HepG2 (cell line): ENCODE results near the gene VPS9D1. TPM values are rescaled to one million over a fixed set of nuclear protein-coding genes. Genes with fewer than 3 reads are reported as not detected.

ENCODE experiments used
- ARHGAP35 ChIP-seq: sonication (generic); formaldehyde crosslinking; IDR thresholded peaks from 2 replicates; pipeline ENCODE4 v1.9.0; 2022; ENCODE audit warnings: mild to moderate bottlenecking, inconsistent platforms, moderate library complexity, missing genetic modification reagents, borderline replicate concordance
- DPF2 ChIP-seq: sonication (generic); formaldehyde crosslinking; IDR thresholded peaks from 2 replicates; pipeline ENCODE4 v1.4.0; 2020; ENCODE audit warnings: mild to moderate bottlenecking, low read depth, missing genetic modification reagents, borderline replicate concordance
- JDP2 ChIP-seq: sonication (generic); formaldehyde crosslinking; IDR thresholded peaks from 2 replicates; pipeline ENCODE4 v1.8.1; 2022; ENCODE audit warnings: missing genetic modification reagents, borderline replicate concordance
- NR2F2 ChIP-seq: IDR thresholded peaks from 2 replicates; pipeline ENCODE4 v1.6.1; 2012; ENCODE audit warnings: low read depth, inconsistent platforms, borderline replicate concordance
- POLR2AphosphoS5 ChIP-seq: IDR thresholded peaks from 2 replicates; pipeline ENCODE4 v1.6.1; 2012; ENCODE audit warnings: low read depth, low read length
- RBAK ChIP-seq: sonication (generic); formaldehyde crosslinking; IDR thresholded peaks from 2 replicates; pipeline ENCODE4 v1.5.1; 2020; ENCODE audit warnings: mild to moderate bottlenecking, missing genetic modification reagents
- TAF15 ChIP-seq: fragments of 200-400 bp; formaldehyde crosslinking; IDR thresholded peaks from one replicate; pipeline ENCODE4 v1.6.1; 2018; ENCODE audit warnings: mild to moderate bottlenecking, low read depth, low read length; ENCODE audit not compliant: poor library complexity, severe bottlenecking
- TCF12 ChIP-seq, 2 experiments: fragments of 450-650 bp in 1 of 2; sonication (generic) in 1 of 2; formaldehyde crosslinking in 1 of 2; IDR thresholded peaks; 2 replicates each; pipeline versions ENCODE4 v1.6.1 to v1.8.0; 2017 to 2022; ENCODE audit warnings: antibody characterized with exemption in 1 of 2, mild to moderate bottlenecking in 1 of 2, missing genetic modification reagents in 1 of 2, moderate library complexity in 1 of 2
- TCF7L2 ChIP-seq: IDR thresholded peaks from 2 replicates; pipeline ENCODE4 v1.6.1; 2011; ENCODE audit warnings: mild to moderate bottlenecking, low read depth, low read length, moderate library complexity
- ZKSCAN5 ChIP-seq: sonication (generic); formaldehyde crosslinking; IDR thresholded peaks from 2 replicates; pipeline ENCODE4 v1.5.1; 2020; ENCODE audit warnings: mild to moderate bottlenecking, missing genetic modification reagents
- ZKSCAN8 ChIP-seq: IDR thresholded peaks from 2 replicates; pipeline ENCODE4 v1.6.1; 2016; ENCODE audit warnings: borderline replicate concordance, missing genetic modification reagents, missing compliant biosample characterization
- ZNF230 ChIP-seq: sonication (generic); formaldehyde crosslinking; IDR thresholded peaks from 2 replicates; pipeline ENCODE4 v1.4.0; 2020; ENCODE audit warnings: mild to moderate bottlenecking, missing genetic modification reagents
- ZNF234 ChIP-seq: sonication (generic); formaldehyde crosslinking; conservative IDR thresholded peaks from 2 replicates; pipeline ENCODE4 v1.5.1; 2020; ENCODE audit warnings: mild to moderate bottlenecking, missing genetic modification reagents
- ZNF83 ChIP-seq: sonication (generic); formaldehyde crosslinking; IDR thresholded peaks from 2 replicates; pipeline ENCODE4 v1.4.0; 2020; ENCODE audit warnings: missing genetic modification reagents, mild to moderate bottlenecking, borderline replicate concordance
- polyA plus RNA-seq, 8 experiments: library from polyadenylated mRNA; depleted of rRNA in 3 of 8; stranded (reverse) in 7 of 8; unstranded in 1 of 8; fragments of >200 nt; fragmentation: Illumina TruSeq in 4 of 8; extraction: Trizol in 4 of 8; gene quantifications; 2 replicates each; pipeline versions ENCODE4 v1.2.1 to v1.2.3, GENCODE V29; 2011 to 2016; ENCODE audit warnings: low read depth in 4 of 8, missing spikeins in 1 of 8, mixed read lengths in 1 of 8; ENCODE audit not compliant: insufficient read depth in 1 of 8
- total RNA-seq, 5 experiments: library from RNA; depleted of rRNA; stranded (reverse); fragments of >200 nt; fragmentation: Illumina TruSeq; extraction: Trizol; gene quantifications; 2 replicates each; pipeline ENCODE4 v1.2.3, GENCODE V29; 2016; ENCODE audit warnings: low read depth in 1 of 5
- TF ChIP-seq, protein P1 (sequence below): sonication (generic); formaldehyde crosslinking; IDR thresholded peaks from 2 replicates; pipeline ENCODE4 v1.4.0; 2020; ENCODE audit warnings: missing genetic modification reagents, borderline replicate concordance
- TF ChIP-seq, protein P2 (sequence below): sonication (generic); formaldehyde crosslinking; IDR thresholded peaks from 2 replicates; pipeline ENCODE4 v1.9.0; 2021; ENCODE audit warnings: missing genetic modification reagents, borderline replicate concordance
- TF ChIP-seq, protein P3 (sequence below): sonication (generic); formaldehyde crosslinking; IDR thresholded peaks from 2 replicates; pipeline ENCODE4 v1.4.0; 2020; ENCODE audit warnings: missing genetic modification reagents
- TF ChIP-seq, protein P4 (sequence below): sonication (generic); formaldehyde crosslinking; IDR thresholded peaks from 2 replicates; pipeline ENCODE4 v1.5.0; 2020; ENCODE audit warnings: missing genetic modification reagents, mild to moderate bottlenecking, borderline replicate concordance
- TF ChIP-seq, protein P5 (sequence below): sonication (generic); formaldehyde crosslinking; IDR thresholded peaks from 2 replicates; pipeline ENCODE4 v1.4.0; 2020; ENCODE audit warnings: mild to moderate bottlenecking, low read depth, missing genetic modification reagents

The VPS9D1 gene
- total and polyA plus RNA-seq, 2 of the 13 experiments (the other 11 are each of a cell fraction or from before 2014, with no cell fraction given), result 10.1 to 13.2 TPM

DNA sequence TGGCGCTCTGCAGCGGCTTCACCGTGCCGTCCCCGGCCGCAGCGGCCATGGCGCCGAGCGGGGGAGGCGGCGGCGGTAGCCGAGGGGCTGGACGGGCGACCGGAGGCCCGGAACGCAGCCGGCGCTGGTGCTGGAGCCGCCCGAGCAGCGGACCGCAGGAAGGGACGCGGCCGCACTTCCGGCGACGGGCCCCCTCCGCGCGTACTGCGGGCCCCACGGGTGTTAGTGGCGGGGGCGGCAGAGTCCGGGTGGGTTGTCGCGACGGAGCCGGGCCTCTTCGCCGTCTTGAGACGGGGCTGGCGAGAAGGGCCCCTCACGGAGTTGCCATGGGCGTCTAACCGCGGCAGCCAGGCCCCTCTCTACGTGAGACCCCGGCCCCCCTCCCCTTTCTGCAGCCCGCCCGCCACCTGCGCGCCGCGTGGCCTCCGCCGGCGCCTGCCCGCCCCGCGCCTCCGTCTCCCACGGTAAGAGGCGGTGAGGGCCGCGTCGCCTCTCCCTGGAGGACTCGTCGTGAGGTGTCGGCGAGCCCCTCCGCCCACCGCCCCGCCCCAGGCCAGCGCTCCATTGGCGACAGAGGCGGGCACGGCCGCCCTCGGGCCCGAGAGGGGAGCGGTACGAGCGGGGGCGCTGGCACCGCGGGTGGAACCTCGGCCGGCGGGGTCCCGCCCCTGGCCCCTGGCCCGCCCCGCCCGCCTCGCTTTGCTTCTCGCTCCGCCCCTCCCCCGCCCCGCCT lies at the start of gene VPS9D1, which contains the start of gene ZNF276 (continued):
- TF ChIP-seq ZNF230 (CRISPR knock-in tag) (no peak; the same call in 1 of the 2 replicates), DPF2 (no peak; the same call in 1 of the 2 replicates), POLR2AphosphoS5 (peak; percentile 67), ARHGAP35 (CRISPR knock-in tag) (peak; percentile 49; the same call in 1 of the 2 replicates), TAF15 (no peak), TCF12 (IDR thresholded peaks at IDR 0.05) (no peak), TCF12 (CRISPR knock-in tag; IDR thresholded peaks at IDR 0.05) (no peak; the same call in 1 of the 2 replicates), RBAK (CRISPR knock-in tag) (no peak), JDP2 (CRISPR knock-in tag) (no peak; the same call in 1 of the 2 replicates), ZNF234 (CRISPR knock-in tag) (peak; percentile 98; the same call in 1 of the 2 replicates), TCF7L2 (no peak), ZNF83 (CRISPR knock-in tag) (no peak), ZKSCAN8 (CRISPR knock-in tag) (0 out of 2 replicates have a peak, but pooled peaks have one; percentile 28), ZKSCAN5 (CRISPR knock-in tag) (no peak), NR2F2 (no peak; the same call in 1 of the 2 replicates)
- TF ChIP-seq, protein P1, sequence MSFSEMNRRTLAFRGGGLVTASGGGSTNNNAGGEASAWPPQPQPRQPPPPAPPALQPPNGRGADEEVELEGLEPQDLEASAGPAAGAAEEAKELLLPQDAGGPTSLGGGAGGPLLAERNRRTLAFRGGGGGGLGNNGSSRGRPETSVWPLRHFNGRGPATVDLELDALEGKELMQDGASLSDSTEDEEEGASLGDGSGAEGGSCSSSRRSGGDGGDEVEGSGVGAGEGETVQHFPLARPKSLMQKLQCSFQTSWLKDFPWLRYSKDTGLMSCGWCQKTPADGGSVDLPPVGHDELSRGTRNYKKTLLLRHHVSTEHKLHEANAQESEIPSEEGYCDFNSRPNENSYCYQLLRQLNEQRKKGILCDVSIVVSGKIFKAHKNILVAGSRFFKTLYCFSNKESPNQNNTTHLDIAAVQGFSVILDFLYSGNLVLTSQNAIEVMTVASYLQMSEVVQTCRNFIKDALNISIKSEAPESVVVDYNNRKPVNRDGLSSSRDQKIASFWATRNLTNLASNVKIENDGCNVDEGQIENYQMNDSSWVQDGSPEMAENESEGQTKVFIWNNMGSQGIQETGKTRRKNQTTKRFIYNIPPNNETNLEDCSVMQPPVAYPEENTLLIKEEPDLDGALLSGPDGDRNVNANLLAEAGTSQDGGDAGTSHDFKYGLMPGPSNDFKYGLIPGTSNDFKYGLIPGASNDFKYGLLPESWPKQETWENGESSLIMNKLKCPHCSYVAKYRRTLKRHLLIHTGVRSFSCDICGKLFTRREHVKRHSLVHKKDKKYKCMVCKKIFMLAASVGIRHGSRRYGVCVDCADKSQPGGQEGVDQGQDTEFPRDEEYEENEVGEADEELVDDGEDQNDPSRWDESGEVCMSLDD, result no peak; the same call in 1 of the 2 replicates
- TF ChIP-seq, protein P2, sequence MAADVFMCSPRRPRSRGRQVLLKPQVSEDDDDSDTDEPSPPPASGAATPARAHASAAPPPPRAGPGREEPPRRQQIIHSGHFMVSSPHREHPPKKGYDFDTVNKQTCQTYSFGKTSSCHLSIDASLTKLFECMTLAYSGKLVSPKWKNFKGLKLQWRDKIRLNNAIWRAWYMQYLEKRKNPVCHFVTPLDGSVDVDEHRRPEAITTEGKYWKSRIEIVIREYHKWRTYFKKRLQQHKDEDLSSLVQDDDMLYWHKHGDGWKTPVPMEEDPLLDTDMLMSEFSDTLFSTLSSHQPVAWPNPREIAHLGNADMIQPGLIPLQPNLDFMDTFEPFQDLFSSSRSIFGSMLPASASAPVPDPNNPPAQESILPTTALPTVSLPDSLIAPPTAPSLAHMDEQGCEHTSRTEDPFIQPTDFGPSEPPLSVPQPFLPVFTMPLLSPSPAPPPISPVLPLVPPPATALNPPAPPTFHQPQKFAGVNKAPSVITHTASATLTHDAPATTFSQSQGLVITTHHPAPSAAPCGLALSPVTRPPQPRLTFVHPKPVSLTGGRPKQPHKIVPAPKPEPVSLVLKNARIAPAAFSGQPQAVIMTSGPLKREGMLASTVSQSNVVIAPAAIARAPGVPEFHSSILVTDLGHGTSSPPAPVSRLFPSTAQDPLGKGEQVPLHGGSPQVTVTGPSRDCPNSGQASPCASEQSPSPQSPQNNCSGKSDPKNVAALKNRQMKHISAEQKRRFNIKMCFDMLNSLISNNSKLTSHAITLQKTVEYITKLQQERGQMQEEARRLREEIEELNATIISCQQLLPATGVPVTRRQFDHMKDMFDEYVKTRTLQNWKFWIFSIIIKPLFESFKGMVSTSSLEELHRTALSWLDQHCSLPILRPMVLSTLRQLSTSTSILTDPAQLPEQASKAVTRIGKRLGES, result peak; percentile 90
- TF ChIP-seq, protein P3, sequence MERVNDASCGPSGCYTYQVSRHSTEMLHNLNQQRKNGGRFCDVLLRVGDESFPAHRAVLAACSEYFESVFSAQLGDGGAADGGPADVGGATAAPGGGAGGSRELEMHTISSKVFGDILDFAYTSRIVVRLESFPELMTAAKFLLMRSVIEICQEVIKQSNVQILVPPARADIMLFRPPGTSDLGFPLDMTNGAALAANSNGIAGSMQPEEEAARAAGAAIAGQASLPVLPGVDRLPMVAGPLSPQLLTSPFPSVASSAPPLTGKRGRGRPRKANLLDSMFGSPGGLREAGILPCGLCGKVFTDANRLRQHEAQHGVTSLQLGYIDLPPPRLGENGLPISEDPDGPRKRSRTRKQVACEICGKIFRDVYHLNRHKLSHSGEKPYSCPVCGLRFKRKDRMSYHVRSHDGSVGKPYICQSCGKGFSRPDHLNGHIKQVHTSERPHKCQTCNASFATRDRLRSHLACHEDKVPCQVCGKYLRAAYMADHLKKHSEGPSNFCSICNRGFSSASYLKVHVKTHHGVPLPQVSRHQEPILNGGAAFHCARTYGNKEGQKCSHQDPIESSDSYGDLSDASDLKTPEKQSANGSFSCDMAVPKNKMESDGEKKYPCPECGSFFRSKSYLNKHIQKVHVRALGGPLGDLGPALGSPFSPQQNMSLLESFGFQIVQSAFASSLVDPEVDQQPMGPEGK, result peak; percentile 88
- TF ChIP-seq, protein P4, sequence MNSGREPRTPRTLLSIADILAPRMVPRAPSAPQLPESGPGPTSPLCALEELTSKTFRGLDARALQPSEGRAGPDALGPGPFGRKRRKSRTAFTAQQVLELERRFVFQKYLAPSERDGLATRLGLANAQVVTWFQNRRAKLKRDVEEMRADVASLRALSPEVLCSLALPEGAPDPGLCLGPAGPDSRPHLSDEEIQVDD (CRISPR knock-in tag), result 0 out of 2 replicates have a peak, but pooled peaks have one; percentile 23
- TF ChIP-seq, protein P5, sequence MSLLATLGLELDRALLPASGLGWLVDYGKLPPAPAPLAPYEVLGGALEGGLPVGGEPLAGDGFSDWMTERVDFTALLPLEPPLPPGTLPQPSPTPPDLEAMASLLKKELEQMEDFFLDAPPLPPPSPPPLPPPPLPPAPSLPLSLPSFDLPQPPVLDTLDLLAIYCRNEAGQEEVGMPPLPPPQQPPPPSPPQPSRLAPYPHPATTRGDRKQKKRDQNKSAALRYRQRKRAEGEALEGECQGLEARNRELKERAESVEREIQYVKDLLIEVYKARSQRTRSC (CRISPR knock-in tag), result peak; percentile 93; the same call in 1 of the 2 replicates
